Activated naive CD8-positive, alpha-beta T cell treated with anti-CD3 and anti-CD28 coated beads, Interleukin-2, amount 10 ng/mL, durations not matched to agents 7 days and 5 days (primary cell): ENCODE measurements around the gene GRK5. TPM values are rescaled to one million over a fixed set of nuclear protein-coding genes. Genes with fewer than 3 reads are reported as not detected.
"Not testable (repeated sequence)": the region's sequence is repeated elsewhere in the genome, so short reads cannot be mapped to it uniquely, and the experiment has no call there.

Experiments used
- ATAC-seq: fragments of 150-1000 bp; cut with Tn5 transposase; one replicate; pipeline ENCODE4 v1.10.0; 2021; ENCODE audit warnings: low read depth, moderate library complexity
- POLR2A ChIA-PET: fragments of 350-600 bp; sonication (Branson Sonifier 250); formaldehyde crosslinking; loops from one replicate; lab custom pipeline; 2021; ENCODE audit warnings: antibody characterized with exemption; lab: Charles Lee
- DNase-seq: peaks from one replicate; pipeline ENCODE4 v3.0.0; 2021
- H3K27ac Mint-ChIP-seq: one replicate; pipeline ENCODE4 v1.8.0; 2022; ENCODE audit warnings: mild to moderate bottlenecking, mixed read lengths
- H3K27me3 Mint-ChIP-seq: one replicate; pipeline ENCODE4 v1.8.0; 2022; ENCODE audit warnings: mild to moderate bottlenecking, moderate library complexity, mixed read lengths
- H3K36me3 Mint-ChIP-seq: one replicate; pipeline ENCODE4 v1.8.0; 2021; ENCODE audit warnings: mild to moderate bottlenecking, mixed read lengths
- H3K4me1 Mint-ChIP-seq: one replicate; pipeline ENCODE4 v1.8.0; 2021; ENCODE audit warnings: mixed read lengths
- H3K4me3 Mint-ChIP-seq: one replicate; pipeline ENCODE4 v1.8.0; 2022; ENCODE audit warnings: mild to moderate bottlenecking, moderate library complexity, mixed read lengths
- H3K9me3 Mint-ChIP-seq: one replicate; pipeline ENCODE4 v1.8.0; 2021; ENCODE audit warnings: mixed read lengths
- total RNA-seq, 2 experiments: library from RNA; stranded (reverse); gene quantifications; one replicate each; pipeline ENCODE4 v1.2.3, GENCODE V29; 2021

GRK5 gene
- total RNA-seq, 2 experiments from 2014 or later = 19.6 to 21.8 TPM

- H3K27ac Mint-ChIP-seq = no peak overlapping the region
- peaks cover 7% of the 10 kb centered on the region for H3K36me3 Mint-ChIP-seq
- no peak for ATAC-seq
- DNase-seq = no peak
- no peaks in the 10 kb centered on the region for H3K27me3 Mint-ChIP-seq
- no peak overlapping the region for H3K4me3 Mint-ChIP-seq
- peaks cover 5% of the 10 kb centered on the region for H3K9me3 Mint-ChIP-seq
- H3K4me1 Mint-ChIP-seq = peaks cover 28% of the 10 kb centered on the region
- POLR2A ChIA-PET = no interaction called here
Observed at GRCh38 chr10:119265691-119266090, 58.3 kb downstream of the GRK5 start.

- ATAC-seq = no peak
- Mint-ChIP-seq H3K36me3 (peaks cover 4% of the 10 kb centered on the region), H3K4me3 (no peak overlapping the region), H3K9me3 (no peaks in the 10 kb centered on the region), H3K27me3 (no peaks in the 10 kb centered on the region), H3K27ac (no peak overlapping the region), H3K4me1 (peaks cover 40% of the 10 kb centered on the region)
- no peak for DNase-seq
- POLR2A ChIA-PET = interaction anchor here (1.5 to 3.3 kb wide), 2 partner anchors 18 to 39 kb away, joined by 3 to 16 read pairs; no protein-coding TSS in a partner anchor
Observed at GRCh38 chr10:119267384-119267783, 60.0 kb downstream of the GRK5 start.

- no peak for DNase-seq
- Mint-ChIP-seq H3K27ac (peak overlapping the region; percentile 93), H3K4me1 (peaks cover 40% of the 10 kb centered on the region), H3K36me3 (peaks cover 4% of the 10 kb centered on the region), H3K27me3 (no peaks in the 10 kb centered on the region), H3K4me3 (peak overlapping the region; percentile 28), H3K9me3 (no peaks in the 10 kb centered on the region)
- POLR2A ChIA-PET = interaction anchor here (0.6 to 3.3 kb wide), 8 partner anchors 17 to 63 kb away, joined by 3 to 16 read pairs (median 5); partner anchors contain the start of gene GRK5
- no peak for ATAC-seq
Observed at GRCh38 chr10:119268428-119268827, 61.1 kb downstream of the GRK5 start.

- Mint-ChIP-seq H3K4me1 (peaks cover 40% of the 10 kb centered on the region), H3K9me3 (no peaks in the 10 kb centered on the region), H3K4me3 (peak overlapping the region; percentile 68), H3K27ac (peak overlapping the region; percentile 93), H3K36me3 (peaks cover 4% of the 10 kb centered on the region), H3K27me3 (no peaks in the 10 kb centered on the region)
- ATAC-seq (peak; percentile 91), DNase-seq (peak; percentile 53)
- POLR2A ChIA-PET = interaction anchor here (0.6 to 3.3 kb wide), 7 partner anchors 16 to 62 kb away, joined by 3 to 16 read pairs (median 5); partner anchors contain the start of gene GRK5
Observed at GRCh38 chr10:119268871-119269506, 61.6 kb downstream of the GRK5 start.

GRCh38 chr10:119269737-119270136 lies 62.4 kb downstream of the GRK5 start:
- Mint-ChIP-seq H3K27ac (peak overlapping the region; percentile 93), H3K4me3 (peak overlapping the region; percentile 68), H3K36me3 (peaks cover 2% of the 10 kb centered on the region), H3K27me3 (no peaks in the 10 kb centered on the region), H3K4me1 (peaks cover 40% of the 10 kb centered on the region), H3K9me3 (no peaks in the 10 kb centered on the region)
- DNase-seq (no peak), ATAC-seq (no peak)
- POLR2A ChIA-PET = interaction anchor here (1.1 to 3.3 kb wide), 3 partner anchors 21 to 62 kb away, joined by 3 to 16 read pairs (median 7); partner anchors contain the start of gene GRK5

GRCh38 chr10:119270762-119271366 lies 63.5 kb downstream of the GRK5 start:
- H3K9me3 Mint-ChIP-seq = no peaks in the 10 kb centered on the region
- no peaks in the 10 kb centered on the region for H3K27me3 Mint-ChIP-seq
- peak; percentile 66 for DNase-seq
- peak overlapping the region; percentile 59 for H3K4me3 Mint-ChIP-seq
- peak; percentile 48 for ATAC-seq
- POLR2A ChIA-PET = interaction anchor here (1.0 to 1.9 kb wide), 8 partner anchors 11 to 105 kb away, joined by 3 to 17 read pairs (median 5); partner anchors contain the start of genes GRK5 and SFXN4
- peaks cover 2% of the 10 kb centered on the region for H3K36me3 Mint-ChIP-seq
- peaks cover 44% of the 10 kb centered on the region for H3K4me1 Mint-ChIP-seq
- H3K27ac Mint-ChIP-seq = peak overlapping the region; percentile 30

GRCh38 chr10:119272338-119272734 lies 65.0 kb downstream of the GRK5 start:
- POLR2A ChIA-PET = interaction anchor here (1.3 to 1.8 kb wide), 2 partner anchors 10 to 13 kb away, joined by 3 to 17 read pairs; no protein-coding TSS in a partner anchor
- not testable (repeated sequence) for DNase-seq, H3K36me3 Mint-ChIP-seq, H3K9me3 Mint-ChIP-seq, H3K4me3 Mint-ChIP-seq, H3K27me3 Mint-ChIP-seq, H3K27ac Mint-ChIP-seq, ATAC-seq
- peaks cover 44% of the 10 kb centered on the region for H3K4me1 Mint-ChIP-seq

GRCh38 chr10:119272736-119273135 lies 65.4 kb downstream of the GRK5 start:
- peaks cover 44% of the 10 kb centered on the region for H3K4me1 Mint-ChIP-seq
- no peak overlapping the region for H3K4me3 Mint-ChIP-seq
- POLR2A ChIA-PET = interaction anchor here (1.3 kb wide), 1 partner anchor 13 kb away, joined by 3 read pairs; no protein-coding TSS in a partner anchor
- H3K9me3 Mint-ChIP-seq = no peaks in the 10 kb centered on the region
- DNase-seq (no peak), ATAC-seq (no peak)
- H3K36me3 Mint-ChIP-seq = peaks cover 6% of the 10 kb centered on the region
- no peaks in the 10 kb centered on the region for H3K27me3 Mint-ChIP-seq
- H3K27ac Mint-ChIP-seq = no peak overlapping the region

- peaks cover 44% of the 10 kb centered on the region for H3K4me1 Mint-ChIP-seq
- peaks cover 8% of the 10 kb centered on the region for H3K36me3 Mint-ChIP-seq
- no peaks in the 10 kb centered on the region for H3K9me3 Mint-ChIP-seq
- H3K27me3 Mint-ChIP-seq = no peaks in the 10 kb centered on the region
- H3K4me3 Mint-ChIP-seq = no peak overlapping the region
- DNase-seq = no peak
- ATAC-seq = no peak
- POLR2A ChIA-PET = no interaction called here
- H3K27ac Mint-ChIP-seq = peak overlapping the region; percentile 45
Observed at GRCh38 chr10:119273413-119273812, 66.0 kb downstream of the GRK5 start.

GRCh38 chr10:119274519-119275045 lies 67.2 kb downstream of the GRK5 start:
- POLR2A ChIA-PET = interaction anchor here (0.6 to 1.7 kb wide), 2 partner anchors 9 to 38 kb away, joined by 3 to 6 read pairs; no protein-coding TSS in a partner anchor
- Mint-ChIP-seq H3K4me3 (no peak overlapping the region), H3K9me3 (no peaks in the 10 kb centered on the region), H3K4me1 (peaks cover 35% of the 10 kb centered on the region), H3K27me3 (no peaks in the 10 kb centered on the region), H3K36me3 (peaks cover 8% of the 10 kb centered on the region), H3K27ac (no peak overlapping the region)
- ATAC-seq = no peak
- DNase-seq = no peak

- ATAC-seq (no peak), DNase-seq (no peak)
- no peak overlapping the region for H3K27ac Mint-ChIP-seq
- peaks cover 6% of the 10 kb centered on the region for H3K36me3 Mint-ChIP-seq
- H3K4me1 Mint-ChIP-seq = peaks cover 31% of the 10 kb centered on the region
- POLR2A ChIA-PET = interaction anchor here (1.7 kb wide), 1 partner anchor 8 kb away, joined by 6 read pairs; no protein-coding TSS in a partner anchor
- H3K4me3 Mint-ChIP-seq = no peak overlapping the region
- no peaks in the 10 kb centered on the region for H3K9me3 Mint-ChIP-seq
- H3K27me3 Mint-ChIP-seq = no peaks in the 10 kb centered on the region
Observed at GRCh38 chr10:119275085-119275484, 67.7 kb downstream of the GRK5 start.

GRCh38 chr10:119276194-119276593 lies 68.8 kb downstream of the GRK5 start:
- H3K9me3 Mint-ChIP-seq, H3K36me3 Mint-ChIP-seq, H3K27ac Mint-ChIP-seq, DNase-seq, H3K27me3 Mint-ChIP-seq, POLR2A ChIA-PET, ATAC-seq, H3K4me3 Mint-ChIP-seq: not testable (repeated sequence)
- peaks cover 28% of the 10 kb centered on the region for H3K4me1 Mint-ChIP-seq

- ATAC-seq = no peak
- Mint-ChIP-seq H3K27ac (no peak overlapping the region), H3K4me1 (peaks cover 23% of the 10 kb centered on the region), H3K27me3 (no peaks in the 10 kb centered on the region), H3K4me3 (no peak overlapping the region), H3K36me3 (peaks cover 6% of the 10 kb centered on the region), H3K9me3 (no peaks in the 10 kb centered on the region)
- POLR2A ChIA-PET = no interaction called here
- no peak for DNase-seq
Observed at GRCh38 chr10:119278126-119278709, 70.8 kb downstream of the GRK5 start.
